Coronary artery (tissue), 2 donors: Measurements from ENCODE around the gene QPCTL.

Experiments
- DNase-seq: peaks from one replicate; pipeline ENCODE4 v3.0.0-alpha.2; 2017; ENCODE audit warnings: low spot score
- H3K27ac ChIP-seq, 2 donors: fragments of 200-600 bp; sonication (generic); one replicate each; pipeline ENCODE4 v1.5.1; 2016 to 2019
- H3K4me3 ChIP-seq: fragments of 200-600 bp; sonication (generic); 2 replicates; pipeline ENCODE4 v1.5.1; 2016; ENCODE audit warnings: mild to moderate bottlenecking, moderate library complexity
- CTCF ChIP-seq: fragments of 200-600 bp; sonication (generic); IDR thresholded peaks from one replicate; pipeline ENCODE4 v1.5.1; 2019; ENCODE audit warnings: antibody characterized with exemption

The QPCTL gene

GRCh38 chr19:45650722-45651121 is 41.7 kb upstream of the QPCTL start:
- H3K27ac ChIP-seq, result no peak overlapping the region
- TF ChIP-seq CTCF, result no peak

DNA sequence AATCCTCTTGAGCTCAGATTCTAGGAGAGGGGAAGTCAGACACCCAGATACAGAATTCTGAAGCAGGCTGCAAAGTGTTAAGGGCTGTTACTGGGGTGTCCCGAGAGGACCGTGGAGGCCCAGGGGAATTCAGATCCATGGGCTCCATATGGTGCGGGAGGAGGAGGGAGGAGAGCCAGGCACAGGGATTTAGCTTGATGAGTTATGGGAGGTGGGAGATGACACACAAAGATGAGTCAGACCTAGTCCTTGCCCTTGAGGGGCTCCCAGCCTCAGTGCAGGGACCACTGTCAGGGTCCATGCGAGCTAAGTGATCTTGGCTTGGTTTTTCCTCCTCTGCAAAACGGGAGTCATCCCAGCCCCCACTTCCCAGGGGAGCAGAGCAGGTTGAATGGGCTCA is 38.8 kb upstream of the QPCTL start:
- no peak for DNase-seq
- Histone ChIP-seq H3K27ac (no peak overlapping the region), H3K4me3 (no peak overlapping the region)
- no peak for TF ChIP-seq CTCF

More at GRCh38 chr19:45650722-45651121, 41.7 kb upstream of the QPCTL start:
- H3K4me3 ChIP-seq, result no peak overlapping the region
- no peak for DNase-seq

DNA sequence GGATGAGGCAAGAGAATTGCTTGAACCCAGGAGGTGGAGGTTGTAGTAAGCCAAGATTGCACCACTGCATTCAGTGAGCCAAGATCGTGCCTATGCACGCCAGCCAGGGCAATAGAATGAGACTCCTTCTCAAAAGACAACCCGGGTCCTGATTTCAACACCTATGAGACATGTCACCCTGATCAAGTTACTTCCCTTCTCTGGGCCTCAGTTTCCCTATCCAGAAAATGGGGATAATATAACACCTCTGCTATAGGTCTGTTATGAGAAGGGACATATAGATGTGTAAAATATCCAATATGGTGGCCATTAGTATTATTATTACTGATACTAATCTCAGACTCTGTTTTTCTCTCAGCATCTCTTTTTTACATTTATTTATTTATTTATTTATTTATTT is 37.4 kb upstream of the QPCTL start:
- Histone ChIP-seq H3K27ac (no peak overlapping the region), H3K4me3 (no peak overlapping the region)
- no peak for TF ChIP-seq CTCF
- DNase-seq, result no peak

DNA sequence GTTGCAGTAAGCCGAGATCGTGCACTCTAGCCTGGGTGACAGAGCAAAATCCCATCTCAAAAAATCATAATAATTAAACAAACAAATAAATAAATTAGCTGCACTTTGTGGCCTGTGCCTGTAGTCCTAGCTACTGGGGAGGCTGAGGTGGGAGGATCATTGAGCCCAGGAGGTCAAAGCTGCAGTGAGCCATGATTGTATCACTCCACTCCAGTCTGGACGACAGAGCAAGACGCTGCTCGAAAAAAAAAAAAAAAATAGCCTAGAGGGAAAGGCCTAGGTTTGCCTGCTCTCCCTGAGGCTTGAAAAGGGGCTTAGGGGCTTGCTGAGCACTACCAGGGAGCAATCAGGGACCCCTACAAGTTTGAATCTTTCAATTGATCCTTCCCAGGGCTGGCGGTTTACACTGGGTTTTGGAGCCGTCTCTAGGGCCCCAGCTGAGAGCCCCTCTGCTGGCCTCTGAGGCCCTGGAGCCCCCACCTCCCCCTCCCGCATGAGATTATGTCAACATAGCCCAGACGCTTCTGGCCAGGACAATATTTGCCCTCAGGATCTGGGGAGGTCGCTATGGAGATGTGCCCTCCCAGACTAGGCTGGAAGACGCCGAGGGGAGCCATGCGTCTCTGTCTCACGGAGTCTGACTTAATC is 34.8 kb upstream of the QPCTL start:
- no peak for TF ChIP-seq CTCF
- H3K27ac ChIP-seq, result no peak overlapping the region
- no peak for DNase-seq
- H3K4me3 ChIP-seq, result no peak overlapping the region

DNA sequence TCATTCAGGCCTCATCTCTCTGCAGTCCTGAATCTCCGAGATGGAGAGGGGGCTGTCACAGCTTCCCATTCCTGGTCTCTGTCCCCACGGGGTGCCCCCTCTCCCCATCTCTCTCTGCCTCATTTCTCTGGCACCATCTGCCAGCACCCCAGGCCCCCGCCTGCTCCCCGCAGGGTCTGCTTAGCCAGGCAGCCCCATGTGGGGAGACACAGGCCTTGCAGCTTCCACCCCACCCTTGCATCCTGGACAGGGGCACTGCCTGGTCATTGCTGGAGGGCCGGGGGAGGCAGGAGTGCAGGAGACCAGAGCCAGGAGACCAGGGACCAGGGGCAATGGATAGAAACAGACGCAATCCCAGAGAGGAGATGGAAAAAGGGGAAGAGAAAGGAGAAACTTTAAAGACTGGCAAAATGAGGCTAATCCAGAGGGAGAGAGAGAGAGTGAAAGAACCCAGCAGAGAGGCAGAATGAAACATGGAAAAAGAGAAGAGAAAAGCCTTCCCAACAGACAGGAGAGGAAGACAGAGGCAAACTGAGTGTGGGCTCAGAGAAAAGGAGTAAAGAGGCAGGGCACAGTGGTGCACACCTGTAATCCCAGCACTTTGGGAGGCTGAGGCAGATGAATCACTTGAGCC is 33.3 kb upstream of the QPCTL start:
- Histone ChIP-seq H3K27ac (no peak overlapping the region), H3K4me3 (no peak overlapping the region)
- DNase-seq, result no peak
- TF ChIP-seq CTCF, result no peak

DNA sequence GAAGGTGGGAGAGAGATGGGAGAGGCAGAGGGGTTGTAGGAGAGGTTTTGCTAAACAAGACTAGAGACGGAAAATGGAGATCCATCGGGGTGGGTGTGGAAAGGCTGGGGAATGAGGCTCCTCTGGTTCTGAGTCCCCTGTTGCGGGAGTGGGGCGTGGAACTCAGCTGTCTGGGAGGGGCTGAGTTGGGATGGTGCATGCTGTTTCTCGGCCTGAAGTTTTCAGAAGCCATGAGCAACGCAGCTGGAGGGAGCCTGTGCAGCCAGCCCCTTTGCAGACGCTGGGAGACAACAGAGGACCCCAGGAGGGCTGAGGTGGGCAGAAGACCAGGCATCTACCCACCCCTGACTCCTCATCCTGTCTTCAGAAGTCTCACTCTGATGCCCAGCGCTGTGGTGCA is 31.8 kb upstream of the QPCTL start:
- TF ChIP-seq CTCF, result no peak
- H3K27ac ChIP-seq, result no peak overlapping the region
- no peak for DNase-seq
- no peak overlapping the region for H3K4me3 ChIP-seq

DNA sequence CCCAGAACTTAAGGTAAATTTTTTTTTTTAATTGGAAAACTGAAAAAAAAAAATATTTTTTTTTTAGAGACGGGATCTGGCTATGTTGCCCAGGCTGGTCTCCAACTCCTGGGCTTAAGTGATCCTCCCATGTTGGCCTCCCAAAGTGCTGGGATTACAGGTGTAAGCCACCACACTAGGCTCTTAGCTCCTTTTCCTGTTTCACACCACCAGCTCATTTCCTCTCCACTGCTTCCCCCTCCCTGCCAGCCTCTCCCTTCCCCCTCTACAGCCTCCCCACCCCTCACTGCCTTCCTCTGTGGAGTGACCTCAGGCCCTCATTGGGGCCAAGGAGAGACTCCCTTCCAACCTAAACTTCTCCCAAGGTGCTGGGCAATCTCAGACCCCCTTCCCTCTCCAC is 28.7 kb upstream of the QPCTL start:
- no peak for DNase-seq
- Histone ChIP-seq H3K4me3 (no peak overlapping the region), H3K27ac (no peak overlapping the region)
- TF ChIP-seq CTCF, result no peak
